Posterior vena cava (tissue), 2 donors: ENCODE measurements around the gene HSD17B11. TPM values are rescaled to one million over a fixed set of nuclear protein-coding genes. Genes with fewer than 3 reads are reported as not detected.
"Not testable (repeated sequence)": the region's sequence is repeated elsewhere in the genome, so short reads cannot be mapped to it uniquely, and the experiment has no call there.

ENCODE experiments used
- DNase-seq: peaks from one replicate; pipeline ENCODE4 v3.0.0-alpha.2; 2020; ENCODE audit warnings: low spot score
- intact Hi-C, 2 donors: fragments of 100-400 bp; cut with DNase I; formaldehyde crosslinking; loops; one replicate each; pipeline versions ENCODE4 v1.14.1 to v1.14.2; 2022 to 2023
- long read RNA-seq, 2 donors: library from polyadenylated mRNA; unstranded; transcript quantifications; one replicate each; pipeline ENCODE4 v2.0.0, GENCODE V29; 2020 to 2021
- total RNA-seq, 2 donors: library from RNA; stranded (reverse); fragmentation: NEBNext Ultra II Directional; extraction: Animal tissue kit (Norgen Biotek cat#: 25700); gene quantifications; one replicate each; pipeline ENCODE4 v1.2.1, GENCODE V29; 2021
- donor health status: DM: yes; HTN: yes; CAD: no.
- donor health status: DM: yes; HTN: yes; CAD: no.

The HSD17B11 gene
- 10 to 100 TPM; 31.1 to 36.1 TPM for total RNA-seq
- long read RNA-seq, donor 1, transcript HSD17B11-201 (7 exons, 1,885 nt) = major isoform, 8 of 8 reads
- long read RNA-seq, donor 1, partial matches to known transcripts = 0 of 8 reads
- long read RNA-seq, donor 1, other reads (novel, unspliced or antisense) = 0 of 8 reads
- long read RNA-seq, donor 2, transcript HSD17B11-201 (7 exons, 1,885 nt) = major isoform, 101 of 109 reads
- long read RNA-seq, donor 2, partial matches to known transcripts = 0 of 109 reads
- long read RNA-seq, donor 2, other reads (novel, unspliced or antisense) = 7 of 109 reads

GRCh38 chr4:87390891-87391575 is at the start of gene HSD17B11:
HSD17B11 (minus strand) TSS chr4:87391188; CDS start chr4:87391070, 118 bp downstream.
- intact Hi-C loops = no loop called here
- peak; percentile 97 for DNase-seq

- intact Hi-C loops = no loop called here
- no peak for DNase-seq
These were observed 42.4 kb upstream of the HSD17B11 start for GRCh38 chr4:87433342-87433741.

- DNase-seq = no peak
- intact Hi-C loops = no loop called here
These were observed 39.0 kb upstream of the HSD17B11 start for GRCh38 chr4:87430038-87430437.

- intact Hi-C loops = loop anchor here in 1 of 2 donors (10.0 kb wide), 1 partner anchor 54 kb away; no protein-coding TSS in a partner anchor
- DNase-seq = no peak
These were observed 38.0 kb upstream of the HSD17B11 start for GRCh38 chr4:87428979-87429378.

- DNase-seq = no peak
- intact Hi-C loops = loop anchor here in 1 of 2 donors (10.0 kb wide), 1 partner anchor 53 kb away; no protein-coding TSS in a partner anchor
These were observed 36.5 kb upstream of the HSD17B11 start for GRCh38 chr4:87427518-87427868.

GRCh38 chr4:87426865-87427517 is 36.0 kb upstream of the HSD17B11 start:
- intact Hi-C loops = loop anchor here in 1 of 2 donors (10.0 kb wide), 1 partner anchor 52 kb away; no protein-coding TSS in a partner anchor
- no peak for DNase-seq

- intact Hi-C loops = loop anchor here in 1 of 2 donors (10.0 kb wide), 1 partner anchor 51 kb away; no protein-coding TSS in a partner anchor
- no peak for DNase-seq
These were observed 34.7 kb upstream of the HSD17B11 start for GRCh38 chr4:87425711-87426110.

GRCh38 chr4:87424099-87424543 is 33.1 kb upstream of the HSD17B11 start:
- DNase-seq = not testable (repeated sequence)
- intact Hi-C loops = loop anchor here in 1 of 2 donors (10.0 kb wide), 1 partner anchor 49 kb away; no protein-coding TSS in a partner anchor

- no peak for DNase-seq
- intact Hi-C loops = loop anchor here in 1 of 2 donors (10.0 kb wide), 1 partner anchor 49 kb away; no protein-coding TSS in a partner anchor
These were observed 32.5 kb upstream of the HSD17B11 start for GRCh38 chr4:87423317-87424098.

- peak; percentile 99 for DNase-seq
- intact Hi-C loops = loop anchor here in 1 of 2 donors (10.0 kb wide), 1 partner anchor 48 kb away; no protein-coding TSS in a partner anchor
These were observed 31.4 kb upstream of the HSD17B11 start, which contains the start of gene NUDT9 for GRCh38 chr4:87422104-87423052. NUDT9 (plus strand) TSS chr4:87422573; CDS start chr4:87422906, 333 bp downstream.

GRCh38 chr4:87420276-87420830 is 29.4 kb upstream of the HSD17B11 start:
- intact Hi-C loops = loop anchor here in 1 of 2 donors (10.0 kb wide), 1 partner anchor 46 kb away; no protein-coding TSS in a partner anchor
- no peak for DNase-seq

- intact Hi-C loops = loop anchor here in 1 of 2 donors (10.0 kb wide), 1 partner anchor 45 kb away; no protein-coding TSS in a partner anchor
- DNase-seq = no peak
These were observed 28.7 kb upstream of the HSD17B11 start for GRCh38 chr4:87419578-87420249.

- DNase-seq, intact Hi-C loops: not testable (repeated sequence)
These were observed 27.4 kb upstream of the HSD17B11 start for GRCh38 chr4:87418410-87418809.

GRCh38 chr4:87416965-87417364 is 26.0 kb upstream of the HSD17B11 start:
- intact Hi-C loops = no loop called here
- DNase-seq = no peak

- intact Hi-C loops = no loop called here
- no peak for DNase-seq
These were observed 23.8 kb upstream of the HSD17B11 start for GRCh38 chr4:87414816-87415215.

- intact Hi-C loops = no loop called here
These were observed 19.7 kb upstream of the HSD17B11 start for GRCh38 chr4:87410679-87411078.

GRCh38 chr4:87410157-87410556 is 19.2 kb upstream of the HSD17B11 start:
- no peak for DNase-seq
- intact Hi-C loops = no loop called here

More at GRCh38 chr4:87410679-87411078, 19.7 kb upstream of the HSD17B11 start:
- no peak for DNase-seq
